Cerebellar nuclear complex (tissue), 1 donor: ENCODE data around the gene ARHGAP26.

Experiments used
- DNase-seq, 2 experiments: peaks; one replicate each; lab custom pipeline; 2025; lab: John Stamatoyannopoulos, UW

The ARHGAP26 gene

GRCh38 chr5:142829801-142830220 is 59.6 kb downstream of the ARHGAP26 start:
- no peak for DNase-seq

GRCh38 chr5:142830241-142831008 is 60.2 kb downstream of the ARHGAP26 start:
- no peak for DNase-seq

GRCh38 chr5:142831009-142831383 is 60.8 kb downstream of the ARHGAP26 start:
- DNase-seq = no peak

GRCh38 chr5:142832263-142832662 is 62.1 kb downstream of the ARHGAP26 start:
- DNase-seq = no peak

- DNase-seq = no peak
Observed at GRCh38 chr5:142833517-142834449, 63.6 kb downstream of the ARHGAP26 start.

GRCh38 chr5:142834504-142834903 is 64.3 kb downstream of the ARHGAP26 start:
- no peak for DNase-seq

- DNase-seq = no peak
Observed at GRCh38 chr5:142835540-142835939, 65.4 kb downstream of the ARHGAP26 start.

- no peak for DNase-seq
Observed at GRCh38 chr5:142836048-142836447, 65.9 kb downstream of the ARHGAP26 start.

- DNase-seq = no peak
Observed at GRCh38 chr5:142837081-142837725, 67.0 kb downstream of the ARHGAP26 start.

- DNase-seq = no peak
Observed at GRCh38 chr5:142838845-142839244, 68.7 kb downstream of the ARHGAP26 start.

GRCh38 chr5:142839711-142840346 is 69.7 kb downstream of the ARHGAP26 start:
- DNase-seq = no peak

- DNase-seq = no peak
Observed at GRCh38 chr5:142840575-142840974, 70.4 kb downstream of the ARHGAP26 start.

GRCh38 chr5:142841511-142842265 is 71.5 kb downstream of the ARHGAP26 start:
- DNase-seq = no peak

- DNase-seq = no peak
Observed at GRCh38 chr5:142842994-142843905, 73.1 kb downstream of the ARHGAP26 start.

GRCh38 chr5:142844866-142845265 is 74.7 kb downstream of the ARHGAP26 start:
- DNase-seq = no peak

GRCh38 chr5:142845402-142845921 is 75.3 kb downstream of the ARHGAP26 start:
- DNase-seq = no peak

- DNase-seq = no peak
Observed at GRCh38 chr5:142845954-142846398, 75.8 kb downstream of the ARHGAP26 start.

- no peak for DNase-seq
Observed at GRCh38 chr5:142846406-142846805, 76.2 kb downstream of the ARHGAP26 start.

GRCh38 chr5:142847898-142848790 is 78.0 kb downstream of the ARHGAP26 start:
- no peak for DNase-seq
